ENCODE results near the gene EIF3K. TPM values are rescaled to one million over a fixed set of nuclear protein-coding genes. Genes with fewer than 3 reads are reported as not detected.
"Not testable (repeated sequence)": the region's sequence is repeated elsewhere in the genome, so short reads cannot be mapped to it uniquely, and the experiment has no call there.

EIF3K gene
- total RNA-seq, 2 experiments from 2014 or later, result 281 to 308 TPM

- H3K4me3 Mint-ChIP-seq, result no peak overlapping the region
- no peak for DNase-seq
- peak overlapping the region; percentile 11 for H3K27ac Mint-ChIP-seq
- CTCF ChIA-PET, result interaction anchor here (0.9 to 1.3 kb wide), 3 partner anchors 11 to 301 kb away, joined by 3 to 4 read pairs (median 3); partner anchors contain the start of genes EIF3K, FAM98C, MRPS12 and SARS2
- no peak for ATAC-seq
- peaks cover 7% of the 10 kb centered on the region for H3K4me1 Mint-ChIP-seq
- H3K27me3 Mint-ChIP-seq, result no peaks in the 10 kb centered on the region
- H3K36me3 Mint-ChIP-seq, result peaks cover 41% of the 10 kb centered on the region
- H3K9me3 Mint-ChIP-seq (ENCODE audit: low read depth), result no peaks in the 10 kb centered on the region
Observed at GRCh38 chr19:38629568-38629967, 10.6 kb downstream of the EIF3K start.

- H3K27me3 Mint-ChIP-seq; H3K9me3 Mint-ChIP-seq (ENCODE audit: low read depth); H3K27ac Mint-ChIP-seq; ATAC-seq; CTCF ChIA-PET; DNase-seq; H3K4me3 Mint-ChIP-seq: not testable (repeated sequence)
- peaks cover 42% of the 10 kb centered on the region for H3K36me3 Mint-ChIP-seq
- H3K4me1 Mint-ChIP-seq, result peaks cover 24% of the 10 kb centered on the region
Observed at GRCh38 chr19:38631301-38631700, 12.3 kb downstream of the EIF3K start.

- not testable (repeated sequence) for DNase-seq; H3K27me3 Mint-ChIP-seq; H3K27ac Mint-ChIP-seq; ATAC-seq; H3K4me3 Mint-ChIP-seq; H3K9me3 Mint-ChIP-seq (ENCODE audit: low read depth)
- peaks cover 40% of the 10 kb centered on the region for H3K36me3 Mint-ChIP-seq
- H3K4me1 Mint-ChIP-seq, result peaks cover 29% of the 10 kb centered on the region
- CTCF ChIA-PET, result interaction anchor here (1.0 kb wide), 1 partner anchor 117 kb away, joined by 3 read pairs; no protein-coding TSS in a partner anchor
Observed at GRCh38 chr19:38631811-38632475, 13.0 kb downstream of the EIF3K start.

GRCh38 chr19:38632476-38633213, 13.7 kb downstream of the EIF3K start:
- Mint-ChIP-seq H3K9me3 (ENCODE audit: low read depth) (no peaks in the 10 kb centered on the region), H3K27ac (peak overlapping the region; percentile 8), H3K4me3 (no peak overlapping the region), H3K36me3 (peaks cover 38% of the 10 kb centered on the region), H3K27me3 (no peaks in the 10 kb centered on the region), H3K4me1 (peaks cover 36% of the 10 kb centered on the region)
- no peak for ATAC-seq
- CTCF ChIA-PET, result interaction anchor here (1.0 to 7.0 kb wide), 7 partner anchors 15 to 229 kb away, joined by 3 to 75 read pairs (median 26); partner anchors contain the start of genes ACTN4 and FAM98C
- DNase-seq, result no peak

GRCh38 chr19:38634757-38635482, 15.9 kb downstream of the EIF3K start:
- Mint-ChIP-seq H3K27ac (peak overlapping the region; percentile 80), H3K4me3 (no peak overlapping the region), H3K9me3 (ENCODE audit: low read depth) (no peaks in the 10 kb centered on the region), H3K4me1 (peaks cover 42% of the 10 kb centered on the region), H3K27me3 (no peaks in the 10 kb centered on the region), H3K36me3 (peaks cover 29% of the 10 kb centered on the region)
- CTCF ChIA-PET, result interaction anchor here (0.9 to 7.0 kb wide), 46 partner anchors 9 to 298 kb away, joined by 3 to 93 read pairs (median 5); partner anchors contain the start of genes ACTN4, EIF3K, FAM98C and GGN
- DNase-seq, result peak; percentile 83
- no peak for ATAC-seq

- Mint-ChIP-seq H3K27ac (peak overlapping the region; percentile 87), H3K27me3 (no peaks in the 10 kb centered on the region), H3K4me1 (peaks cover 45% of the 10 kb centered on the region), H3K4me3 (no peak overlapping the region), H3K9me3 (ENCODE audit: low read depth) (no peaks in the 10 kb centered on the region), H3K36me3 (peaks cover 27% of the 10 kb centered on the region)
- DNase-seq, result no peak
- CTCF ChIA-PET, result interaction anchor here (0.7 to 7.0 kb wide), 38 partner anchors 11 to 295 kb away, joined by 3 to 93 read pairs (median 7); partner anchors contain the start of genes ACTN4, EIF3K, FAM98C and GGN
- no peak for ATAC-seq
Observed at GRCh38 chr19:38635483-38636399, 16.8 kb downstream of the EIF3K start.

- ATAC-seq, result no peak
- Mint-ChIP-seq H3K4me1 (peaks cover 48% of the 10 kb centered on the region), H3K27ac (no peak overlapping the region), H3K36me3 (peaks cover 15% of the 10 kb centered on the region), H3K9me3 (ENCODE audit: low read depth) (no peaks in the 10 kb centered on the region), H3K4me3 (no peak overlapping the region), H3K27me3 (no peaks in the 10 kb centered on the region)
- CTCF ChIA-PET, result interaction anchor here (0.6 to 7.0 kb wide), 11 partner anchors 10 to 292 kb away, joined by 3 to 93 read pairs (median 4); partner anchors contain the start of genes ACTN4, EIF3K, FAM98C and MAP4K1
- DNase-seq, result no peak
Observed at GRCh38 chr19:38638461-38638860, 19.5 kb downstream of the EIF3K start.

- Mint-ChIP-seq H3K9me3 (ENCODE audit: low read depth) (no peaks in the 10 kb centered on the region), H3K27ac (no peak overlapping the region), H3K27me3 (no peaks in the 10 kb centered on the region), H3K4me1 (peaks cover 45% of the 10 kb centered on the region), H3K36me3 (peaks cover 12% of the 10 kb centered on the region), H3K4me3 (no peak overlapping the region)
- DNase-seq (no peak), ATAC-seq (no peak)
- CTCF ChIA-PET, result interaction anchor here (0.9 to 7.0 kb wide), 5 partner anchors 8 to 248 kb away, joined by 3 to 75 read pairs (median 3); partner anchors contain the start of genes ACTN4 and RINL
Observed at GRCh38 chr19:38639679-38640078, 20.7 kb downstream of the EIF3K start.

GRCh38 chr19:38640368-38640767, 21.4 kb downstream of the EIF3K start:
- no peaks in the 10 kb centered on the region for H3K9me3 Mint-ChIP-seq (ENCODE audit: low read depth)
- no peak for ATAC-seq

GRCh38 chr19:38642176-38642575, 23.2 kb downstream of the EIF3K start:
- CTCF ChIA-PET, result interaction anchor here (1.1 to 2.3 kb wide), 3 partner anchors 8 to 288 kb away, joined by 3 to 5 read pairs (median 4); partner anchors contain the start of genes MRPS12 and SARS2
- no peaks in the 10 kb centered on the region for H3K27me3 Mint-ChIP-seq

More at GRCh38 chr19:38640368-38640767, 21.4 kb downstream of the EIF3K start:
- Mint-ChIP-seq H3K4me1 (peaks cover 40% of the 10 kb centered on the region), H3K4me3 (no peak overlapping the region), H3K36me3 (peaks cover 9% of the 10 kb centered on the region), H3K27ac (no peak overlapping the region), H3K27me3 (no peaks in the 10 kb centered on the region)
- CTCF ChIA-PET, result interaction anchor here (1.0 to 2.3 kb wide), 3 partner anchors 29 to 238 kb away, joined by 3 to 5 read pairs (median 3); partner anchors contain the start of gene FAM98C
- no peak for DNase-seq

GRCh38 chr19:38644719-38645118, 25.7 kb downstream of the EIF3K start:
- CTCF ChIA-PET, result interaction anchor here (0.8 to 6.9 kb wide), 2 partner anchors 8 to 10 kb away, joined by 3 to 75 read pairs; no protein-coding TSS in a partner anchor
- DNase-seq (no peak), ATAC-seq (no peak)
- H3K9me3 Mint-ChIP-seq (ENCODE audit: low read depth), result no peaks in the 10 kb centered on the region
- H3K27me3 Mint-ChIP-seq, result no peaks in the 10 kb centered on the region
- H3K4me3 Mint-ChIP-seq, result no peak overlapping the region
- no peak overlapping the region for H3K27ac Mint-ChIP-seq
- H3K4me1 Mint-ChIP-seq, result peaks cover 28% of the 10 kb centered on the region
- peaks cover 14% of the 10 kb centered on the region for H3K36me3 Mint-ChIP-seq

More at GRCh38 chr19:38642176-38642575, 23.2 kb downstream of the EIF3K start:
- DNase-seq (no peak), ATAC-seq (no peak)
- Mint-ChIP-seq H3K4me1 (peaks cover 24% of the 10 kb centered on the region), H3K27ac (no peak overlapping the region), H3K4me3 (no peak overlapping the region), H3K9me3 (ENCODE audit: low read depth) (no peaks in the 10 kb centered on the region), H3K36me3 (peaks cover 1% of the 10 kb centered on the region)

Measured in activated CD8-positive, alpha-beta memory T cell treated with anti-CD3 and anti-CD28 coated beads, Interleukin-2, amount 10 ng/mL, durations not matched to agents 7 days and 5 days (primary cell).